MM.1S (cell line): ENCODE results near the gene ACTR3C.

ENCODE experiments used
- DNase-seq: peaks from one replicate; pipeline ENCODE4 v3.0.0-alpha.2; 2015
- H2AFZ ChIP-seq: fragments of 300-600 bp; sonication (generic); 2 replicates; pipeline ENCODE4 v1.6.0; 2016; ENCODE audit warnings: antibody characterized with exemption, low read length
- H3F3A ChIP-seq: fragments of 300-600 bp; sonication (generic); 2 replicates; pipeline ENCODE4 v1.6.1; 2016; ENCODE audit warnings: mild to moderate bottlenecking, antibody characterized with exemption, low read length, moderate library complexity, mixed read lengths; ENCODE audit not compliant: insufficient read depth
- H3K27ac ChIP-seq: fragments of 300-600 bp; sonication (generic); 2 replicates; pipeline ENCODE4 v1.5.1; 2016; ENCODE audit warnings: mild to moderate bottlenecking, low read length
- H3K27me3 ChIP-seq: fragments of 300-600 bp; sonication (generic); replicated peaks from 2 replicates; pipeline ENCODE4 v1.6.0; 2016; ENCODE audit warnings: low read length; ENCODE audit not compliant: insufficient read depth
- H3K36me3 ChIP-seq: fragments of 300-600 bp; sonication (generic); replicated peaks from 2 replicates; pipeline ENCODE4 v1.6.1; 2016; ENCODE audit warnings: mild to moderate bottlenecking, low read length, mixed read lengths; ENCODE audit not compliant: insufficient read depth
- H3K4me1 ChIP-seq: fragments of 300-600 bp; sonication (generic); 2 replicates; pipeline ENCODE4 v1.6.1; 2016; ENCODE audit warnings: low read length, mixed read lengths
- H3K4me2 ChIP-seq: fragments of 300-600 bp; sonication (generic); 2 replicates; pipeline ENCODE4 v1.6.0; 2016; ENCODE audit warnings: low read depth, low read length
- H3K4me3 ChIP-seq: fragments of 300-600 bp; sonication (generic); 2 replicates; pipeline ENCODE4 v1.5.1; 2016; ENCODE audit warnings: low read length, mixed read lengths
- H3K79me2 ChIP-seq: fragments of 300-600 bp; sonication (generic); 2 replicates; pipeline ENCODE4 v1.6.1; 2016; ENCODE audit warnings: mixed run types, low read length, mixed read lengths
- H3K9ac ChIP-seq: fragments of 300-600 bp; sonication (generic); 2 replicates; pipeline ENCODE4 v1.6.1; 2016; ENCODE audit warnings: low read length, mixed read lengths
- H3K9me2 ChIP-seq: fragments of 300-600 bp; sonication (generic); replicated peaks from 2 replicates; pipeline ENCODE4 v1.6.1; 2016; ENCODE audit warnings: mild to moderate bottlenecking, low read length, mixed read lengths; ENCODE audit not compliant: insufficient read depth
- H3K9me3 ChIP-seq: fragments of 300-600 bp; sonication (generic); replicated peaks from 2 replicates; pipeline ENCODE4 v1.6.1; 2016; ENCODE audit warnings: mild to moderate bottlenecking, low read length, mixed read lengths; ENCODE audit not compliant: insufficient read depth
- H4K20me1 ChIP-seq: fragments of 300-600 bp; sonication (generic); 2 replicates; pipeline ENCODE4 v1.6.1; 2016; ENCODE audit warnings: mild to moderate bottlenecking, low read length, moderate library complexity, mixed read lengths; ENCODE audit not compliant: insufficient read depth
- CTCF ChIP-seq: fragments of 300-600 bp; sonication (generic); IDR thresholded peaks from 2 replicates; pipeline ENCODE4 v1.5.1; 2016; ENCODE audit warnings: antibody characterized with exemption, low read length, mixed read lengths
- EZH2 ChIP-seq: fragments of 300-600 bp; sonication (generic); optimal IDR thresholded peaks from 2 replicates; pipeline ENCODE3; 2017; ENCODE audit warnings: low read depth, mild to moderate bottlenecking, antibody characterized with exemption, low read length, mixed read lengths
- EZH2phosphoT487 ChIP-seq: fragments of 300-600 bp; sonication (generic); IDR thresholded peaks from 2 replicates; pipeline ENCODE4 v1.6.1; 2018; ENCODE audit warnings: antibody characterized with exemption, low read length

The ACTR3C gene

DNA sequence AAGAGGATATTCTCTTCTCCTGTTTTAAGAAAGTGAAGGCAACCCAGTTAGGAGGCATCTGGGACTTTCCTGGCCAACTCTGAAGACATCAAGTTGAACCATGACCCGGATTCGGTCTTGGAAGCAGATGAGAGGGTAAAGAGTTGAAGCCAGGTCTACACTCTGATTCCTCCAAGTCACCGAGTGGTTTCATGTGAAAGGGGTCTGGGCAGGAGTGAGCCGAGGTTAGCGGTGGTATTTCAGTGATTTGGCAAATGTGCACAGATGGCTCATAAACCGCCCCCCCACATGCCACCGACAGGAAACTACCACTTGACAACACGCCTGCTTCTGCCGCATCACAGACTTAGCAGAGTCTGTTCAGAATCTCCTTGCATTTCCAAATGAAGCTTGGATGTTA, 33.9 kb upstream of the ACTR3C start:
- H3K4me1 ChIP-seq = peaks cover 24% of the 10 kb centered on the region
- H3K27me3 ChIP-seq = no peaks in the 10 kb centered on the region
- peak overlapping the region; percentile 40; the same call in 1 of the 2 replicates for H3K27ac ChIP-seq
- no peaks in the 10 kb centered on the region for H3K9me2 ChIP-seq
- no peaks in the 10 kb centered on the region for H3K9me3 ChIP-seq
- no peaks in the 10 kb centered on the region for H3K36me3 ChIP-seq
- no peak for TF ChIP-seq EZH2
- no peak for TF ChIP-seq CTCF
- no peak for TF ChIP-seq EZH2phosphoT487
- H3K9ac ChIP-seq = peak overlapping the region; percentile 1; the same call in 1 of the 2 replicates
- no peaks in the 10 kb centered on the region for H3K79me2 ChIP-seq
- peak overlapping the region; percentile 11; the same call in 1 of the 2 replicates for H3K4me3 ChIP-seq
- DNase-seq = peak; percentile 69
- H3F3A ChIP-seq = peaks cover 15% of the 10 kb centered on the region
- peak overlapping the region; percentile 46 for H3K4me2 ChIP-seq
- H4K20me1 ChIP-seq = no peaks in the 10 kb centered on the region
- peak overlapping the region; percentile 40 for H2AFZ ChIP-seq

GRCh38 chr7:150356265-150356897, 33.0 kb upstream of the ACTR3C start:
- peak overlapping the region; percentile 37 for H2AFZ ChIP-seq
- no peaks in the 10 kb centered on the region for H3K9me2 ChIP-seq
- no peak overlapping the region for H3K9ac ChIP-seq
- no peaks in the 10 kb centered on the region for H3K36me3 ChIP-seq
- H3K4me3 ChIP-seq = no peak overlapping the region
- H3K79me2 ChIP-seq = no peaks in the 10 kb centered on the region
- peaks cover 24% of the 10 kb centered on the region for H3K4me1 ChIP-seq
- H3K9me3 ChIP-seq = no peaks in the 10 kb centered on the region
- peak; percentile 69 for DNase-seq
- H3K27me3 ChIP-seq = peaks cover 6% of the 10 kb centered on the region; the same call in 1 of the 2 replicates
- peaks cover 15% of the 10 kb centered on the region for H3F3A ChIP-seq
- peak overlapping the region; percentile 3; the same call in 1 of the 2 replicates for H3K4me2 ChIP-seq
- TF ChIP-seq CTCF (peak; percentile 95), EZH2phosphoT487 (no peak)
- H4K20me1 ChIP-seq = no peaks in the 10 kb centered on the region
- no peak overlapping the region for H3K27ac ChIP-seq

DNA sequence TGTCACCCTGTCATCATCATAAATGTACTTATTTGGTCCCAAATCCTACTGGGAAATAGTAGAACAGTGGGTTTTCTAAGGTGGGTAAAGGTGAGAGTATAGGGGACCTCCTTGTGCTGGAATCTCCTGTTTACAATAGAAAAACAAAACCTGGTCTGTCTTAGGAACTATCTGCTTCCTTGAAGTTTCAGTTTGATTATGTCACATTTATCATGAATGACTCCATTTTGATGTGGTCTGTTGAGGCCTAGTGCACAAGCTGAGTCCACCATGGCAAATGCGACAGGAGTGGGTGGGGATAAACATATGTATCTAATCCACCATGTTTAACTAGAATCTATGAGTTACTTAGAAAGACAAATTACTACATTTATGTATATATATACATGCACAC, 32.3 kb upstream of the ACTR3C start:
- peaks cover 6% of the 10 kb centered on the region; the same call in 1 of the 2 replicates for H3K27me3 ChIP-seq
- no peaks in the 10 kb centered on the region for H3K36me3 ChIP-seq
- peak overlapping the region; percentile 2; the same call in 1 of the 2 replicates for H2AFZ ChIP-seq
- no peaks in the 10 kb centered on the region for H3K9me3 ChIP-seq
- H3K4me3 ChIP-seq = no peak overlapping the region
- no peaks in the 10 kb centered on the region for H3K9me2 ChIP-seq
- H3K4me2 ChIP-seq = no peak overlapping the region
- H3K4me1 ChIP-seq = peaks cover 24% of the 10 kb centered on the region
- peaks cover 15% of the 10 kb centered on the region for H3F3A ChIP-seq
- no peak overlapping the region for H3K27ac ChIP-seq
- no peak for DNase-seq
- no peaks in the 10 kb centered on the region for H3K79me2 ChIP-seq
- H3K9ac ChIP-seq = no peak overlapping the region
- TF ChIP-seq CTCF (no peak), EZH2 (no peak), EZH2phosphoT487 (no peak)
- H4K20me1 ChIP-seq = no peaks in the 10 kb centered on the region
